PC-3 (cell line): ENCODE data around the gene TNFSF15.

Experiments
- EZH2phosphoT487 ChIP-seq: fragments of 300-600 bp; sonication (generic); IDR thresholded peaks from 2 replicates; pipeline ENCODE4 v1.6.1; 2018; ENCODE audit warnings: mild to moderate bottlenecking, antibody characterized with exemption, low read length, borderline replicate concordance
- TF ChIP-seq, protein P1 (sequence below): fragments of 300-600 bp; sonication (generic); conservative IDR thresholded peaks from 2 replicates; pipeline ENCODE4 v1.5.1; 2017; ENCODE audit warnings: antibody characterized with exemption, low read depth, mild to moderate bottlenecking, low read length

DNA sequence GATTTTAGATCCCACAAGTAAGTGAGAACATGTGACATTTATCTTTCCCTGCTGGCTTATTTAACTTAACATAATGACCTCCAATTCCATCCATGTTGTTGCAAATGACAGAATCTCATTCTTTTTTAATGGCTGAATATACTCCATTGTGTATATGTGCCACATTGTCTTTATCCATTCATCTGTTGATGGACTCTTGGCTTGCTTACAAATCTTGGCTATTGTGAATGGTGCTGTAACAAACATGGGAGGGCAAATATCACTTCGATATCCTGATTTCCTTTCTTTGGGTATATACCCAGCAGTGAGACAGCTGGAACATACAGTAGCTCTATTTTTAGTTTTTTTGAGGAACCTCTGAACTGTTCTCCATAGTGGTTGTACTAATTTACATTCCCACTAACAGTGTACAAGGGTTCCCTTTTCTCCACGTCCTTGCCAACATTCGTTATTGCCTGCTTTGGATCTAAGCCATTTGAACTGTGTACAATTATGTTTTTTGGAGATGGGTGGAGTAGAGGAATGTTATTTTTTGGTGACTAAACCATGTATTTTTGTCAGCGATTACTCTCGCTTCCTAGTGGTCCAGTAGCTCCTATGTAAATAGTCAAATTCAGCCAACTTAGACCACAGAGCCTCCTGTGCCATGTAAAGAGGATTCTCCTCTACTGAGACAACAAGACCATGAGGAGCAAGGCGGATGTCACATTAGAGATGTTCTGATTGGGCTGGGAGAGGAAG lies 60.6 kb downstream of the TNFSF15 start:
- TF ChIP-seq, protein P1, sequence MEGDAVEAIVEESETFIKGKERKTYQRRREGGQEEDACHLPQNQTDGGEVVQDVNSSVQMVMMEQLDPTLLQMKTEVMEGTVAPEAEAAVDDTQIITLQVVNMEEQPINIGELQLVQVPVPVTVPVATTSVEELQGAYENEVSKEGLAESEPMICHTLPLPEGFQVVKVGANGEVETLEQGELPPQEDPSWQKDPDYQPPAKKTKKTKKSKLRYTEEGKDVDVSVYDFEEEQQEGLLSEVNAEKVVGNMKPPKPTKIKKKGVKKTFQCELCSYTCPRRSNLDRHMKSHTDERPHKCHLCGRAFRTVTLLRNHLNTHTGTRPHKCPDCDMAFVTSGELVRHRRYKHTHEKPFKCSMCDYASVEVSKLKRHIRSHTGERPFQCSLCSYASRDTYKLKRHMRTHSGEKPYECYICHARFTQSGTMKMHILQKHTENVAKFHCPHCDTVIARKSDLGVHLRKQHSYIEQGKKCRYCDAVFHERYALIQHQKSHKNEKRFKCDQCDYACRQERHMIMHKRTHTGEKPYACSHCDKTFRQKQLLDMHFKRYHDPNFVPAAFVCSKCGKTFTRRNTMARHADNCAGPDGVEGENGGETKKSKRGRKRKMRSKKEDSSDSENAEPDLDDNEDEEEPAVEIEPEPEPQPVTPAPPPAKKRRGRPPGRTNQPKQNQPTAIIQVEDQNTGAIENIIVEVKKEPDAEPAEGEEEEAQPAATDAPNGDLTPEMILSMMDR = no peak
- TF ChIP-seq EZH2phosphoT487 = no peak
